SK-N-MC (cell line): ENCODE results near the gene SERPINB4.

ENCODE experiments used
- EZH2 ChIP-seq: fragments of 200-600 bp; sonication (generic); IDR thresholded peaks from one replicate; pipeline ENCODE4 v1.6.1; 2017; ENCODE audit warnings: antibody characterized with exemption
- FOXP2 ChIP-seq: optimal IDR thresholded peaks from 2 replicates; pipeline ENCODE3; 2011; ENCODE audit warnings: mild to moderate bottlenecking, moderate library complexity; ENCODE audit not compliant: insufficient read depth; ENCODE audit errors: extremely low read length, control extremely low read depth
- POLR2AphosphoS5 ChIP-seq: IDR thresholded peaks from 2 replicates; pipeline ENCODE4 v1.6.1; 2012; ENCODE audit warnings: mild to moderate bottlenecking, low read depth, low read length, borderline replicate concordance

- TF ChIP-seq EZH2 (no peak), POLR2AphosphoS5 (no peak), FOXP2 (no peak)
Observed at GRCh38 chr18:63603772-63604171, 40.3 kb downstream of the SERPINB4 start.
